Fibroblast of pulmonary artery (primary cell): ENCODE results near the gene SEMA4C.
A peak's percentile ranks its signal among the peaks of the same experiment; 100 is the strongest.

Experiments
- DNase-seq: peaks from one replicate; pipeline ENCODE4 v3.0.0-alpha.2; 2010; ENCODE audit warnings: low read depth
- H3K4me3 ChIP-seq: replicated peaks from 2 replicates; pipeline ENCODE4 v1.5.1; 2011; ENCODE audit warnings: low read depth, mild to moderate bottlenecking, control low read depth, low read length, moderate library complexity
- TF ChIP-seq, protein P1 (sequence below): IDR thresholded peaks from 2 replicates; pipeline ENCODE4 v1.5.1; 2011; ENCODE audit warnings: mild to moderate bottlenecking, control low read depth, low read length, inconsistent platforms; ENCODE audit errors: missing control alignments

SEMA4C gene

DNA sequence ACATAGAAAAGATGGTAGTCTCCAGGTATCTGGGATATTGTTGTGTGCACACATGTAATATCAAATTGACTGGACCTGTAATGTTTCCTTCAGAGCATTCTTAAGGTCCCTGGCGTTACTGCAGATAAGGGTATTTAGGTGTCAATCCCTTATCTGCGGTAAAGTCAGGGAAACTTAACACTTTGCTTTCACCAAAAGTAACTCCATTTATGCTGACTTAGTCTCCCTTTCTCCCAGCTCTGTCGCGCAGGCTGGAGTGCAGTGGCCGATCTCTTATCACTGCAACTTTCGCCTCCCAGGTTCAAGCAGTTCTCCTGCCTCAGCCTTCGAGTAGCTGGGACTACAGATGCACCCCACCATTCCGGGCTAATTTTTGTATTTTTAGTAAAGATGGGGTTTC is 52.0 kb downstream of the SEMA4C start:
- no peak overlapping the region for H3K4me3 ChIP-seq
- TF ChIP-seq, protein P1, sequence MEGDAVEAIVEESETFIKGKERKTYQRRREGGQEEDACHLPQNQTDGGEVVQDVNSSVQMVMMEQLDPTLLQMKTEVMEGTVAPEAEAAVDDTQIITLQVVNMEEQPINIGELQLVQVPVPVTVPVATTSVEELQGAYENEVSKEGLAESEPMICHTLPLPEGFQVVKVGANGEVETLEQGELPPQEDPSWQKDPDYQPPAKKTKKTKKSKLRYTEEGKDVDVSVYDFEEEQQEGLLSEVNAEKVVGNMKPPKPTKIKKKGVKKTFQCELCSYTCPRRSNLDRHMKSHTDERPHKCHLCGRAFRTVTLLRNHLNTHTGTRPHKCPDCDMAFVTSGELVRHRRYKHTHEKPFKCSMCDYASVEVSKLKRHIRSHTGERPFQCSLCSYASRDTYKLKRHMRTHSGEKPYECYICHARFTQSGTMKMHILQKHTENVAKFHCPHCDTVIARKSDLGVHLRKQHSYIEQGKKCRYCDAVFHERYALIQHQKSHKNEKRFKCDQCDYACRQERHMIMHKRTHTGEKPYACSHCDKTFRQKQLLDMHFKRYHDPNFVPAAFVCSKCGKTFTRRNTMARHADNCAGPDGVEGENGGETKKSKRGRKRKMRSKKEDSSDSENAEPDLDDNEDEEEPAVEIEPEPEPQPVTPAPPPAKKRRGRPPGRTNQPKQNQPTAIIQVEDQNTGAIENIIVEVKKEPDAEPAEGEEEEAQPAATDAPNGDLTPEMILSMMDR, result no peak
- DNase-seq, result no peak

DNA sequence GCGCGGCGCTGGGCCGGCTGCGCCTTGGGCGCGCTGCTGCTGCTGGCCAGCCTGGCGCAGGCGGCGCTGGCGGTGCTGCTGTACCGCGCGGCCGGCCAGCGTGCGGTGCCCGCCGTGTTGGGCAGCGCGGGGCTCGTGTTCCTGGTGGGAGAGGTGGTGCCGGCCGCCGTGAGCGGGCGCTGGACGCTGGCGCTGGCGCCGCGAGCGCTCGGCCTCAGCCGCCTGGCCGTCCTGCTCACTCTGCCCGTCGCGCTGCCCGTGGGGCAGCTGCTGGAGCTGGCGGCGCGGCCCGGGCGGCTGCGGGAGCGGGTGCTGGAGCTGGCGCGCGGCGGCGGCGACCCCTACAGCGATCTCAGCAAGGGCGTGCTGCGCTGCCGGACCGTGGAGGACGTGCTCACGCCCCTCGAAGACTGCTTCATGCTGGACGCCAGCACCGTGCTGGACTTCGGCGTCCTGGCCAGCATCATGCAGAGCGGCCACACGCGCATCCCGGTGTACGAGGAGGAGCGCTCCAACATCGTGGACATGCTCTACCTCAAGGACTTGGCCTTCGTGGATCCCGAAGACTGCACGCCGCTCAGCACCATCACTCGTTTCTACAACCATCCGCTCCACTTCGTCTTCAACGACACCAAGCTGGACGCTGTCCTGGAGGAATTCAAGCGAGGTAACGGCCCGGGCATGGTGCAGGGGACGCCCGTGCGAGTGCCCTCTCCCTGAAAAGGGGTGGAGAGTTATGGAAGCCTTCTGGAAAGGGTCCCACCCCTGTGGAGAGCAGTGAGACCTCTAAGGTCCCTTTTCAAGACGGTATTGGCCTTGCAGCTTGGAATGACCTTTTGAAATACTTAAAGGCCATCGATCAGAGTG is 52.8 kb downstream of the SEMA4C start:
- TF ChIP-seq, protein P1, result no peak
- peak; percentile 26 for DNase-seq
- H3K4me3 ChIP-seq, result peak overlapping the region; percentile 65

GRCh38 chr2:96816127-96816835 is 53.6 kb downstream of the SEMA4C start, which contains the start of gene CNNM3:
Gene CNNM3 (plus strand): TSS chr2:96816268. CDS start chr2:96816278, 10 bp downstream.
- peak; percentile 92 for DNase-seq
- peak within 1 kb of the TSS; percentile 65 for H3K4me3 ChIP-seq
- TF ChIP-seq, protein P1, result peak; percentile 20

DNA sequence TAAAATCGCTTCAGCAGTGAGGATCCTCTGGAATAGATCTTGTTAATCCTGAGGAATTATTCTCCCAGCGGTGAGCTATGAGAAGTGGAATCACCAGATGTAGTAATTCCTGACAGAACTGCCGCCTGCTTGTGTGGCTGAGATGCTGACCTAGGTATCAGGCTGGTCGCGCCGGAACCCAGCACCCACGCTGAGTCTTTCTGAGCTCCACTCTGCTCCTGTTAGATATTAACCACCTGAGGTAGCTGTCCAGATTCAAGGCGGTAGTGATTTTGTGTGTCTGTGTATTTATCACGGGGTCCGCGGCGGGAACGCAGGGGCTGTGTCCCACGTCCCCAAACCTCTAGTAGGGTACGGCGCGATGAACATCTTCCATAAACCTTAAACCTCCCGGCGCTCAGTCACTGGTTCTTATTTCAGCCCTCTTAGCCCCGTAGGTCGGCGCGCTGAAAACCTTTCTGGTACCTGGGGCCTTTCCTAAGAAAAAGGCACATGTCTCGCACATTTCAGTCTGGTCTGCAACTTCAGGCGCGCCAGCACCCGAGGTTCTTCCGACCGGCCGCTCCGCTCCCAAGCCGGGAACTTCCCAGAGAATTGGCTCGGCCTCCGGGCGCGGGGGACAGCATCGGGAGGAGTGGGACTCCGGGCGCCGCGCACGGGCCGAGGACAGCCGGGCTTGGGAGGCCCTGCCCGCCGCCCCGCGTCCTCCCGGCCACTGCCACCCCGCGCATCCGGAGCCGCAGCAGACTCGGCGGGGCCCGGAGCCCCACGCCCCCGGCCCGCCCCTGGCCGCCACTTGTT is 54.4 kb downstream of the SEMA4C start:
- TF ChIP-seq, protein P1, result no peak
- DNase-seq, result peak; percentile 59
- H3K4me3 ChIP-seq, result peak overlapping the region; percentile 65

DNA sequence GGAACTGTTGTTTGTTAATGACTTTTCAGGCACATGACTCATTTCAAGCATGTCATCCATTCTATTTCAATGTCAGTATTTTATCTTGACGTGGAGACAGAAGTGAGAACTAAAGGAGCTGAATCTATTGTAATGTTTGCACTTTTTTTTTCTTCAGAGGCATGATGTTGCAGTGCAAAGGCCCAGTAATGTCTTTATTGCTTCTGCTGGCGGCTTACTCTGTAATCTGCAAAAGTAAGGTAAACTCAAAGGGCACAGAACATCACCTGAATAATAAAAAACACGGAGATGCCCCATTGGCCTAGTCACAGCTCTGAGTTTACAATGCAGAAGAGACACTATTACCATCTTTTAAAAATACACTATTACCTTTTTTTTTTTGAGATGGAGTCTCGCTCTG is 56.2 kb downstream of the SEMA4C start:
- H3K4me3 ChIP-seq, result no peak overlapping the region
- no peak for DNase-seq
- TF ChIP-seq, protein P1, result no peak

DNA sequence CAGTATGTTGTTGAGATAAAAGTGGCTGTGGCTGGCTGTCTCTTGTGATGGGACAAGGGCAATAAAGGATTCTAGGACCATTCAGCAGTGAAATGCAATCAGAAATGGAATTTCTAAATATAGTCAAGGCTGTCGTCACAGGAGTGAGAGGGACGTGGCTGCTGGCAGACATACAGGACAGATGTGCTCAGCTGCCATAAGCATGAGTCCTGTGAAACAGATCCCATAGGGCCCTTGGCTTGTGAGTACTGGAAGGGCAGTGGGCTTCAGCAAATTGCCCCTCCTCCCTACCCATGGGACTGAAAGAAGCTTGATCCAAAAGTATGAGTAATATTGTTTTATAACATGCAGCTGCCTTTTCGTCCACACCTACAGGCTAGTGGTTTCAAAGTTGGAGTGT is 58.0 kb downstream of the SEMA4C start:
- TF ChIP-seq, protein P1, result no peak
- peak; percentile 44 for DNase-seq
- H3K4me3 ChIP-seq, result no peak overlapping the region
